Measurements from ENCODE around the gene CSAG1. TPM values are rescaled to one million over a fixed set of nuclear protein-coding genes. Genes with fewer than 3 reads are reported as not detected.
"Not testable (repeated sequence)": the region's sequence is repeated elsewhere in the genome, so short reads cannot be mapped to it uniquely, and the experiment has no call there.

Gene CSAG1
- total RNA-seq: not detected
- not detected for polyA plus RNA-seq

GRCh38 chrX:152733261-152733975 is at the start of gene CSAG1, which contains the start of gene MAGEA12:
Gene CSAG1, minus strand, starts transcription at chrX:152733721. Its CDS starts 1,261 bp downstream, at chrX:152732460.
Gene MAGEA12, plus strand, starts transcription at chrX:152733757. Its CDS starts 2,405 bp downstream, at chrX:152736162.
- ChIA-PET CTCF (ENCODE audit: partially characterized antibody) (no interaction called here), POLR2A (ENCODE audit: partially characterized antibody) (no interaction called here)
- H3K36me3 Mint-ChIP-seq: no peaks in the 10 kb centered on the region
- Histone ChIP-seq H3K4me1 (ENCODE audit: insufficient read depth, low read length) (no peaks in the 10 kb centered on the region), H3K36me3 (ENCODE audit: insufficient read depth, low read length) (no peaks in the 10 kb centered on the region), H3K27ac (ENCODE audit: low read depth, low read length) (no peak within 1 kb of the TSS), H3K4me3 (ENCODE audit: low read length in 2 of 2) (no peak within 1 kb of the TSS), H3K27me3 (ENCODE audit: insufficient read depth, low read length) (no peaks in the 10 kb centered on the region), H3K9me3 (ENCODE audit: control insufficient read depth in 1 of 2, low read length in 2 of 2) (no peaks in the 10 kb centered on the region)
- H3K27me3 Mint-ChIP-seq: peaks cover 0 to 1% of the 10 kb centered on the region in 2 donors
- no peak for DNase-seq
- no peak within 1 kb of the TSS for H3K4me3 Mint-ChIP-seq
- H3K27ac Mint-ChIP-seq: no peak within 1 kb of the TSS
- intact Hi-C loops (cut with micrococcal nuclease): no loop called here
- peaks cover 0 to 2% (median 0%) of the 10 kb centered on the region in 8 donors for H3K9me3 Mint-ChIP-seq
- H3K4me1 Mint-ChIP-seq: no peaks in the 10 kb centered on the region

- H3K36me3 Mint-ChIP-seq; DNase-seq; H3K9me3 Mint-ChIP-seq; intact Hi-C loops (cut with micrococcal nuclease); H3K4me3 ChIP-seq (ENCODE audit: low read length in 2 of 2); H3K4me1 Mint-ChIP-seq; H3K27me3 Mint-ChIP-seq; H3K4me1 ChIP-seq (ENCODE audit: insufficient read depth, low read length); H3K36me3 ChIP-seq (ENCODE audit: insufficient read depth, low read length); H3K27ac Mint-ChIP-seq; H3K27me3 ChIP-seq (ENCODE audit: insufficient read depth, low read length); H3K9me3 ChIP-seq (ENCODE audit: control insufficient read depth in 1 of 2, low read length in 2 of 2); H3K4me3 Mint-ChIP-seq; POLR2A ChIA-PET (ENCODE audit: partially characterized antibody); H3K27ac ChIP-seq (ENCODE audit: low read depth, low read length); CTCF ChIA-PET (ENCODE audit: partially characterized antibody): not testable (repeated sequence)
These were observed 36.2 kb upstream of the CSAG1 start, which contains the start of gene MAGEA6 for GRCh38 chrX:152769549-152770289. Gene MAGEA6, minus strand, starts transcription at chrX:152769689. Its CDS starts 2,039 bp downstream, at chrX:152767650.

- H3K27ac ChIP-seq (ENCODE audit: low read depth, low read length); H3K36me3 Mint-ChIP-seq; H3K27me3 ChIP-seq (ENCODE audit: insufficient read depth, low read length); POLR2A ChIA-PET (ENCODE audit: partially characterized antibody); H3K4me3 ChIP-seq (ENCODE audit: low read length in 2 of 2); H3K27ac Mint-ChIP-seq; H3K4me1 ChIP-seq (ENCODE audit: insufficient read depth, low read length); H3K27me3 Mint-ChIP-seq; H3K4me3 Mint-ChIP-seq; intact Hi-C loops (cut with micrococcal nuclease); H3K36me3 ChIP-seq (ENCODE audit: insufficient read depth, low read length); CTCF ChIA-PET (ENCODE audit: partially characterized antibody); H3K9me3 Mint-ChIP-seq; H3K9me3 ChIP-seq (ENCODE audit: control insufficient read depth in 1 of 2, low read length in 2 of 2); H3K4me1 Mint-ChIP-seq: not testable (repeated sequence)
- DNase-seq: peak in 1 of 5 donors; percentile 6
These were observed 33.0 kb upstream of the CSAG1 start for GRCh38 chrX:152766562-152766961.

GRCh38 chrX:152761582-152761981 is 28.1 kb upstream of the CSAG1 start:
- H3K36me3 Mint-ChIP-seq; POLR2A ChIA-PET (ENCODE audit: partially characterized antibody); H3K4me1 ChIP-seq (ENCODE audit: insufficient read depth, low read length); H3K9me3 ChIP-seq (ENCODE audit: control insufficient read depth in 1 of 2, low read length in 2 of 2); H3K9me3 Mint-ChIP-seq; CTCF ChIA-PET (ENCODE audit: partially characterized antibody); H3K4me3 ChIP-seq (ENCODE audit: low read length in 2 of 2); intact Hi-C loops (cut with micrococcal nuclease); H3K27me3 ChIP-seq (ENCODE audit: insufficient read depth, low read length); DNase-seq; H3K27ac ChIP-seq (ENCODE audit: low read depth, low read length); H3K4me3 Mint-ChIP-seq; H3K27me3 Mint-ChIP-seq; H3K4me1 Mint-ChIP-seq; H3K27ac Mint-ChIP-seq; H3K36me3 ChIP-seq (ENCODE audit: insufficient read depth, low read length): not testable (repeated sequence)

GRCh38 chrX:152759544-152759943 is 26.0 kb upstream of the CSAG1 start:
- H3K27me3 Mint-ChIP-seq; H3K4me3 ChIP-seq (ENCODE audit: low read length in 2 of 2); CTCF ChIA-PET (ENCODE audit: partially characterized antibody); H3K27ac Mint-ChIP-seq; H3K4me1 Mint-ChIP-seq; H3K4me3 Mint-ChIP-seq; POLR2A ChIA-PET (ENCODE audit: partially characterized antibody); H3K27ac ChIP-seq (ENCODE audit: low read depth, low read length); intact Hi-C loops (cut with micrococcal nuclease); H3K36me3 Mint-ChIP-seq; H3K9me3 Mint-ChIP-seq; H3K27me3 ChIP-seq (ENCODE audit: insufficient read depth, low read length); H3K36me3 ChIP-seq (ENCODE audit: insufficient read depth, low read length); H3K4me1 ChIP-seq (ENCODE audit: insufficient read depth, low read length); DNase-seq; H3K9me3 ChIP-seq (ENCODE audit: control insufficient read depth in 1 of 2, low read length in 2 of 2): not testable (repeated sequence)

GRCh38 chrX:152758918-152759317 is 25.4 kb upstream of the CSAG1 start, which contains the start of gene CSAG3:
Gene CSAG3, plus strand, starts transcription at chrX:152759218.
- POLR2A ChIA-PET (ENCODE audit: partially characterized antibody); H3K36me3 ChIP-seq (ENCODE audit: insufficient read depth, low read length); H3K9me3 Mint-ChIP-seq; H3K27me3 Mint-ChIP-seq; H3K27ac ChIP-seq (ENCODE audit: low read depth, low read length); intact Hi-C loops (cut with micrococcal nuclease); H3K9me3 ChIP-seq (ENCODE audit: control insufficient read depth in 1 of 2, low read length in 2 of 2); H3K4me3 ChIP-seq (ENCODE audit: low read length in 2 of 2); H3K4me1 ChIP-seq (ENCODE audit: insufficient read depth, low read length); H3K4me1 Mint-ChIP-seq; H3K27me3 ChIP-seq (ENCODE audit: insufficient read depth, low read length); H3K4me3 Mint-ChIP-seq; DNase-seq; H3K27ac Mint-ChIP-seq; H3K36me3 Mint-ChIP-seq; CTCF ChIA-PET (ENCODE audit: partially characterized antibody): not testable (repeated sequence)

GRCh38 chrX:152754871-152755270 is 21.4 kb upstream of the CSAG1 start:
- POLR2A ChIA-PET (ENCODE audit: partially characterized antibody); H3K4me3 Mint-ChIP-seq; H3K36me3 ChIP-seq (ENCODE audit: insufficient read depth, low read length); H3K4me1 ChIP-seq (ENCODE audit: insufficient read depth, low read length); H3K36me3 Mint-ChIP-seq; H3K9me3 Mint-ChIP-seq; intact Hi-C loops (cut with micrococcal nuclease); H3K9me3 ChIP-seq (ENCODE audit: control insufficient read depth in 1 of 2, low read length in 2 of 2); H3K27me3 Mint-ChIP-seq; H3K27ac ChIP-seq (ENCODE audit: low read depth, low read length); DNase-seq; H3K4me1 Mint-ChIP-seq; CTCF ChIA-PET (ENCODE audit: partially characterized antibody); H3K27ac Mint-ChIP-seq; H3K27me3 ChIP-seq (ENCODE audit: insufficient read depth, low read length); H3K4me3 ChIP-seq (ENCODE audit: low read length in 2 of 2): not testable (repeated sequence)
